HG02798 (cell line): ENCODE results near the gene ADGRA1.

Experiments
- ATAC-seq: cut with Tn5 transposase; IDR thresholded peaks from one replicate; pipeline ENCODE4 v1.9.1; 2021; ENCODE audit warnings: mild to moderate bottlenecking; ENCODE audit not compliant: unreplicated experiment, poor library complexity

The ADGRA1 gene

GRCh38 chr10:133055470-133055869 is 32.3 kb upstream of the ADGRA1 start:
- no peak for ATAC-seq

- ATAC-seq = no peak
Observed at GRCh38 chr10:133056001-133056400, 31.7 kb upstream of the ADGRA1 start.

GRCh38 chr10:133056651-133057178 is 31.0 kb upstream of the ADGRA1 start:
- ATAC-seq = no peak

DNA sequence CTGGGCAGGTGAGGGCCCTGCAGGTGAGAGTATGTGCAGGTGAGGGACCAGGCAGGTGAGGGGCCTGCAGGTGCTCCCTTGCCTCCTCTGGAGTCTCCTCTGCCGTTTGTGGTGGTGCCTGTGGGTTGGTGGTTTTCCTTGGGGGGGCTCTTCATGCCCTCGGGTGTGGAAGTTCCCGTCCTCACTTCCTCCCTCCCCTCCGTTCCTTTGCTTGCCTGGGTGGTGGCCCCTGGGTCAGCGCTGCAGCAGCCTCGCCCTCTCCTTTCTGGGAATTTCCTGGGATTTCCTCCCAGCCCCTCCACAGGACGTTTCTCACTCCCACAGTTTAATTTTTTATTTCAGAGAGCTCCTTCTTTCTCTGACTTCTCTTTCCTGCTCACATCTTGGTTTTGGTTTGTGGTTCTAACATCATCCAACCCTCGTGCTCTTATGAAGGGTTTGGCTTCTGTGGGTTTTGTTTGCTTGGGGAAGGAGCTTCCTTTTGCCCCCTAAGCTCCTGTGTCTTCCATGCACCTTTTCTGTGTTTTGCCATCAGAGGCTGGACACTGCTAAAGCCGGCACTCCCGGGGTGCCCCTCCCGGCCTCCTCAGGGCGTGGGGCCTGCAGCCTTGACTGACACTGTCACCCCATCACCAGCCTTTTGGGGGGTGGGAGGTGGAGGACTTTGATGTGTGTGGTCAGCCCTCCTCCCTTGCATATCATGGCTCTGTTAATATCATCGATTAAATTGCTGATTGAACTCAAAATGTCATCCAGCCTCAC is 29.2 kb upstream of the ADGRA1 start:
- no peak for ATAC-seq

GRCh38 chr10:133059093-133059470 is 28.6 kb upstream of the ADGRA1 start:
- ATAC-seq = no peak

- ATAC-seq = no peak
Observed at GRCh38 chr10:133059571-133059970, 28.2 kb upstream of the ADGRA1 start.

GRCh38 chr10:133060022-133060421 is 27.7 kb upstream of the ADGRA1 start:
- ATAC-seq = no peak

DNA sequence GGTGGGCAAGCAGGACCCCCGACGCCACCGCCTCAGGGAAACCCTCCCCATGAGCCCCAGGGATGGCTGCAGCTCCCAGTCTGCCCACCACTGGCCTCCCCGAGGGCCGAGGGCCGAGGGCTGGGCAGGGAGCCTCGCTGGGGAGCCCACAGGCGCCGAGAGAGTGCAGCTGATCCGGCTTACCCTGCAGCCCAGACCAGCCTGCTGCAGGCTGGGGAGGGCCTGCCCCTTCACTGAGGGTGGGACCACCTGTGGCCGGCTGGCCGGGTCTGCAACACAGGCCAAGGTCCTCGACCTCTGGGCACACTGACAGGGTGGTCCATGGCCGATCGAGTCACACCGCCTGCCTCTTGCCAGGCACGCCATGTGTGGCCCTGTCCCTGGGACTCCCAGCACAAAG is 27.3 kb upstream of the ADGRA1 start:
- no peak for ATAC-seq

DNA sequence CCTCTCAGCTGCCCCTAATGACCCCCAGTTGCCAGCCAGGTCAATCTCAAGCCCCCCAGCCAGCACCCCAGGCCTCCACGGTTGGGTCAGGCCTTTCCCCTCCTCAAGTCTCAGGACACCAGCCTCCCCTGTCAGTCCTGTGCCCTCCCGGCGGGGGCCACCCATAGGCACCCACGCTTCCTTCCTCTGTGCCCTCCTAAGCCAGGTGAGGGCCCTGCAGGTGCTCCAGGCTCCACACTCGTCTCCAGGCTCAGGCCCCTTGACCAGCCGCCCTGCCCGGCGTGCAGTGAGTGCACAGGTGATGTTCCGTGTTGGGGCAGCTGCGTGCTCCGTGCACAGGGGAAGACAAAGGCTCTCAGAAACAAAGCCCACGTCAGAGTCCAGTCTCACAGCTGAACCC is 26.8 kb upstream of the ADGRA1 start:
- ATAC-seq = no peak

- ATAC-seq = no peak
Observed at GRCh38 chr10:133061296-133062038, 26.3 kb upstream of the ADGRA1 start.

DNA sequence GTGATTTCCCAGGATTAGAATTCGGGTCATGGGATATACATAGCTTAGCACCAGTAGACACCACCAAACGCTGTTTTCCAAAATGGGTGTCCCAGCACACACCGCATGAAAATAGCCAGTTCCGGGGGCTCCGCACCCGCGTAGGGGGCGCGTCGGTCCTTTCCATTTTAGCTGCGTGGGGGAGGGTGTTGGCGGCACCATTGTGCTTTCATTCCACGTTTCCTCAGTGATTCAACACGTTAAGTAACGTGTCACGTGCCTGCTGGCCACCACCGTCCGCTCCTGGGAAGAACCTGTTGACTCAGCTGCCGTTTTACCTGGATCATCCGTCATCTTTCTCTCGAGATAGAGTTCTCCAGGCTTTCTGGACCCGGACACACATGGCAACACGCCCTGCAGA is 25.6 kb upstream of the ADGRA1 start:
- no peak for ATAC-seq

GRCh38 chr10:133062635-133063034 is 25.1 kb upstream of the ADGRA1 start:
- ATAC-seq = no peak

- no peak for ATAC-seq
Observed at GRCh38 chr10:133067149-133068105, 20.3 kb upstream of the ADGRA1 start.

GRCh38 chr10:133068111-133069032 is 19.4 kb upstream of the ADGRA1 start:
- ATAC-seq = no peak

- ATAC-seq = no peak
Observed at GRCh38 chr10:133069033-133069525, 18.6 kb upstream of the ADGRA1 start.

GRCh38 chr10:133070405-133070804 is 17.3 kb upstream of the ADGRA1 start:
- no peak for ATAC-seq

GRCh38 chr10:133070810-133071209 is 16.9 kb upstream of the ADGRA1 start:
- no peak for ATAC-seq

DNA sequence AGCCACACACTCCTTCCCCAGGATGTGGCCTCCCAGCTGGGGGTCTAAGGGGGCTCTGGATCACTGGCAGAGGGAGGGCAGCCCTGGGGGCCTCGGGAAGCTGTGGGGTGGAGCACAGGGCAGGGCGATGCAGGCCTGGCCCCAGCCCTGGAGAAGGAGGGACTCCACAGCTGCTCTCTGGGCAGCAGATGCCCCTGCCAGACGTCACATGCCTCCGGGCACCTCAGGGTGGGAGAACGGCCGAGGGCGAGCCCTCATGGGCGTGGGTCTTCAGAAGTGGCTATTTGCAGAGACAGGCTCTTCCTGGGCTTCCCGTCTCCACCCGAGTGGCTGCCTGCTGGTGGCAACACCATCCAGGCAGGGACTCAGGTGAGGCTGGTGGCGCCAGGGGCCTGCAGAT is 16.0 kb upstream of the ADGRA1 start:
- no peak for ATAC-seq

GRCh38 chr10:133072196-133072595 is 15.5 kb upstream of the ADGRA1 start:
- ATAC-seq = no peak
